SK-N-SH (cell line): ENCODE results near the gene RGS14. TPM values are rescaled to one million over a fixed set of nuclear protein-coding genes. Genes with fewer than 3 reads are reported as not detected.

Source experiments
- CTCF ChIA-PET: fragments of 300-600, 350-600 bp; formaldehyde crosslinking; extraction: SDS; loops from one replicate; lab custom pipeline; 2021; lab: Yijun Ruan, JAX
- POLR2A ChIA-PET: fragments of 350-600 bp; sonication (Branson Sonifier 250); formaldehyde crosslinking; extraction: SDS; loops from one replicate; lab custom pipeline; 2020; ENCODE audit warnings: antibody characterized with exemption, inconsistent platforms; lab: Yijun Ruan, JAX
- DNase-seq: peaks from one replicate; pipeline ENCODE4 v3.0.0; 2012
- H2AFZ ChIP-seq: fragments of 200-600 bp; sonication (generic); 2 replicates; pipeline ENCODE4 v1.8.1; 2016; ENCODE audit warnings: antibody characterized with exemption, mild to moderate bottlenecking, low read depth
- H3F3A ChIP-seq: fragments of 200-600 bp; sonication (generic); replicated peaks from 2 replicates; pipeline ENCODE3; 2016; ENCODE audit warnings: antibody characterized with exemption, mild to moderate bottlenecking; ENCODE audit not compliant: insufficient read depth
- H3K27ac ChIP-seq, 2 experiments: fragments of 200-500 bp in 1 of 2; fragments of 200-600 bp in 1 of 2; sonication (Bioruptor generic) in 1 of 2; sonication (generic), shearing (Covaris generic) in 1 of 2; 2 replicates each; pipeline versions ENCODE4 v1.5.1 to v1.6.1; 2014 to 2016; ENCODE audit warnings: low read depth in 2 of 2, inconsistent platforms in 1 of 2, low read length in 1 of 2, mild to moderate bottlenecking in 1 of 2, mixed read lengths in 1 of 2
- H3K27me3 ChIP-seq: fragments of 200-600 bp; sonication (generic), shearing (Covaris generic); 2 replicates; pipeline ENCODE4 v1.6.1; 2016; ENCODE audit warnings: mixed run types; ENCODE audit not compliant: insufficient read depth
- H3K36me3 ChIP-seq, 2 experiments: fragments of 200-500 bp in 1 of 2; fragments of 200-600 bp in 1 of 2; sonication (Bioruptor generic) in 1 of 2; sonication (generic) in 1 of 2; replicated peaks in 1 of 2; 2 replicates each; pipeline versions ENCODE3 to v1.5.1; 2014 to 2016; ENCODE audit warnings: low read length in 1 of 2, mild to moderate bottlenecking in 1 of 2; ENCODE audit not compliant: insufficient read depth in 2 of 2, control insufficient read depth in 1 of 2
- H3K4me1 ChIP-seq, 2 experiments: fragments of 200-500 bp in 1 of 2; fragments of 200-600 bp in 1 of 2; sonication (Bioruptor generic) in 1 of 2; sonication (generic), shearing (Covaris generic) in 1 of 2; 2 replicates each; pipeline versions ENCODE4 v1.5.1 to v1.6.1; 2014 to 2016; ENCODE audit warnings: low read depth in 1 of 2, low read length in 1 of 2, mixed run types in 1 of 2; ENCODE audit not compliant: insufficient read depth in 2 of 2, control insufficient read depth in 1 of 2
- H3K4me2 ChIP-seq: fragments of 200-600 bp; sonication (generic), shearing (Covaris generic); 2 replicates; pipeline ENCODE4 v1.6.1; 2017; ENCODE audit warnings: mixed run types
- H3K4me3 ChIP-seq, 2 experiments: fragments of 200-500 bp in 1 of 2; fragments of 200-600 bp in 1 of 2; sonication (Bioruptor generic) in 1 of 2; sonication (generic), shearing (Covaris generic) in 1 of 2; 2 replicates each; pipeline versions ENCODE4 v1.5.1 to v1.8.1; 2014 to 2016; ENCODE audit warnings: low read depth in 2 of 2, inconsistent platforms in 1 of 2, low read length in 1 of 2, mild to moderate bottlenecking in 1 of 2, mixed read lengths in 1 of 2, moderate library complexity in 1 of 2
- H3K79me2 ChIP-seq: fragments of 200-600 bp; sonication (generic); 2 replicates; pipeline ENCODE4 v1.8.1; 2017; ENCODE audit warnings: mild to moderate bottlenecking; ENCODE audit not compliant: insufficient read depth
- H3K9ac ChIP-seq: fragments of 200-600 bp; sonication (generic); 2 replicates; pipeline ENCODE4 v1.6.1; 2017; ENCODE audit warnings: mixed run types
- H3K9me2 ChIP-seq: fragments of 200-600 bp; sonication (generic); 2 replicates; pipeline ENCODE4 v1.6.1; 2017; ENCODE audit warnings: mixed run types
- H3K9me3 ChIP-seq: fragments of 200-600 bp; sonication (generic); 2 replicates; pipeline ENCODE4 v1.6.1; 2017; ENCODE audit warnings: mixed run types, mild to moderate bottlenecking, moderate library complexity
- H4K20me1 ChIP-seq: fragments of 200-600 bp; sonication (generic); 2 replicates; pipeline ENCODE4 v1.6.1; 2017; ENCODE audit warnings: mild to moderate bottlenecking, mixed run types; ENCODE audit not compliant: insufficient read depth
- ELF1 ChIP-seq: IDR thresholded peaks from 2 replicates; pipeline ENCODE4 v1.4.0; 2012
- EZH2phosphoT487 ChIP-seq: fragments of 200-600 bp; sonication (generic); IDR thresholded peaks from 2 replicates; pipeline ENCODE4 v1.6.1; 2017; ENCODE audit warnings: low read depth, mixed run types, mild to moderate bottlenecking, antibody characterized with exemption, moderate library complexity, borderline replicate concordance
- FOXJ3 ChIP-seq: sonication (generic); formaldehyde crosslinking; IDR thresholded peaks from 2 replicates; pipeline ENCODE4 v1.5.1; 2020; ENCODE audit warnings: mild to moderate bottlenecking, missing genetic modification reagents
- GATA2 ChIP-seq: sonication (generic); formaldehyde crosslinking; IDR thresholded peaks from 2 replicates; pipeline ENCODE4 v1.5.0; 2020; ENCODE audit warnings: mild to moderate bottlenecking, missing genetic modification reagents
- MEF2A ChIP-seq: IDR thresholded peaks from 2 replicates; pipeline ENCODE4 v1.4.0; 2012; ENCODE audit warnings: low read depth, borderline replicate concordance
- POLR2AphosphoS5 ChIP-seq: IDR thresholded peaks from 2 replicates; pipeline ENCODE4 v1.6.1; 2012; ENCODE audit warnings: low read depth, low read length
- RXRA ChIP-seq: IDR thresholded peaks from 2 replicates; pipeline ENCODE4 v1.4.0; 2012; ENCODE audit warnings: low read depth, mild to moderate bottlenecking, borderline replicate concordance
- SIN3A ChIP-seq: IDR thresholded peaks from 2 replicates; pipeline ENCODE4 v1.6.1; 2012; ENCODE audit warnings: low read depth, mild to moderate bottlenecking, low read length, moderate library complexity, borderline replicate concordance
- SMC3 ChIP-seq: IDR thresholded peaks from 2 replicates; pipeline ENCODE4 v1.6.1; 2012; ENCODE audit warnings: low read depth, low read length, improper control_type of control experiment
- TAF1 ChIP-seq: IDR thresholded peaks from 2 replicates; pipeline ENCODE4 v1.6.1; 2012; ENCODE audit warnings: low read depth, mild to moderate bottlenecking, low read length, moderate library complexity, borderline replicate concordance
- TCF12 ChIP-seq: IDR thresholded peaks from 2 replicates; pipeline ENCODE4 v1.4.0; 2012
- TEAD4 ChIP-seq: IDR thresholded peaks from 2 replicates; pipeline ENCODE4 v1.4.0; 2012; ENCODE audit warnings: mild to moderate bottlenecking, borderline replicate concordance; ENCODE audit not compliant: insufficient read depth
- YY1 ChIP-seq: IDR thresholded peaks from 2 replicates; pipeline ENCODE4 v1.4.0; 2012; ENCODE audit warnings: low read depth, mild to moderate bottlenecking
- WGBS: methylation state at CpG from one replicate; pipeline ENCODE4 v1.1.6; 2017; ENCODE audit warnings: low lambda C conversion rate; 5-methylcytosine and 5-hydroxymethylcytosine counted together
- polyA plus RNA-seq, 3 experiments: library from polyadenylated mRNA; depleted of rRNA; stranded (reverse); fragments of >200 nt; gene quantifications; 2 replicates each; pipeline ENCODE4 v1.2.3, GENCODE V29; 2012
- TF ChIP-seq, protein P1 (sequence below): IDR thresholded peaks from 2 replicates; pipeline ENCODE4 v1.4.0; 2012; ENCODE audit warnings: low read depth, borderline replicate concordance
- TF ChIP-seq, protein P2 (sequence below): IDR thresholded peaks from 2 replicates; pipeline ENCODE4; 2012
- TF ChIP-seq, protein P3 (sequence below): IDR thresholded peaks from 2 replicates; pipeline ENCODE4 v1.4.0; 2012; ENCODE audit warnings: low read depth
- TF ChIP-seq, protein P4 (sequence below): fragments of 200-600 bp; sonication (generic); IDR thresholded peaks from 2 replicates; pipeline ENCODE4 v1.6.1; 2017; ENCODE audit warnings: antibody characterized with exemption, mild to moderate bottlenecking, moderate library complexity
- TF ChIP-seq, protein P5 (sequence below): fragments of 150-350 bp; IDR thresholded peaks from 2 replicates; pipeline ENCODE4 v1.6.1; 2016; ENCODE audit warnings: mild to moderate bottlenecking, low read depth, low read length

The RGS14 gene
- polyA plus RNA-seq, 1 of the 3 experiments (the other 2 are of a cell fraction) = 26.5 TPM

DNA sequence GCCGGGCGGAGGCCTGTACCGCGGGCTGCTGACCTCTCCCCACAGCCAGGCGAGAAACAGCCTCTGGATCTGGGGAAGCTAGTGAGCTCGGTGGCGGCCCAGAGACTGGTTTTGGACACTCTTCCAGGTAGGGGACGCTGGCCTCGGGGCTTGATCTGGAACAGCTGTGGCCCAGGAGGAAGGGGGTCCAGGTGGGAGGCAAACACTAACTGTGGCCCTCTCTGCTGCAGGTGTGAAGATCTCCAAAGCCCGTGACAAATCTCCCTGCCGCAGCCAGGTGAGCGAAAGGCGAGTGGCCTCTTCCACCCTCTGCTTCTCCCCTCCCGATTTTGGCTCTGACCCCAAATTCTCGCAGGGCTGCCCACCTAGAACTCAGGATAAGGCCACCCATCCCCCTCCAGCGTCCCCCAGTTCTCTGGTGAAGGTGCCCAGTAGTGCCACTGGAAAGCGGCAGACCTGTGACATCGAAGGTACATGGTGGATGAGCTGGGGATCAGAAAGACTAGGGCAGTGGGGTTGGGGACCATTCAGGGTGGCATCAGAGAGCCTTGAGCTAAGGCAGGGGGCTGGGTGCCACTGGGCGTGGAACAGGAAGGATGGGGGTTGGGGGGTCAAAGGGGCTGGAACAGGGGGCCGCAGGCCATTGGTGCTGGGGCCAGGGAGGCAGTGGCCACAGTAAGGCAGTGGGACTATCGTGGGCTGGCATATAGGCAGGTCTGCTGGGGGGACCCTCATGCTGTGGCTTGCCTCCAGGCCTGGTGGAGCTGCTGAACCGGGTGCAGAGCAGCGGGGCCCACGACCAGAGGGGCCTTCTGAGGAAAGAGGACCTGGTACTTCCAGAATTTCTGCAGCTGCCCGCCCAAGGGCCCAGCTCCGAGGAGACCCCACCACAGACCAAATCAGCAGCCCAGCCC lies 13.7 kb downstream of the RGS14 start (continued):
- TF ChIP-seq, protein P1, sequence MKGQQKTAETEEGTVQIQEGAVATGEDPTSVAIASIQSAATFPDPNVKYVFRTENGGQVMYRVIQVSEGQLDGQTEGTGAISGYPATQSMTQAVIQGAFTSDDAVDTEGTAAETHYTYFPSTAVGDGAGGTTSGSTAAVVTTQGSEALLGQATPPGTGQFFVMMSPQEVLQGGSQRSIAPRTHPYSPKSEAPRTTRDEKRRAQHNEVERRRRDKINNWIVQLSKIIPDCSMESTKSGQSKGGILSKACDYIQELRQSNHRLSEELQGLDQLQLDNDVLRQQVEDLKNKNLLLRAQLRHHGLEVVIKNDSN = no peak
- TF ChIP-seq POLR2AphosphoS5 = no peak
- no peak for TF ChIP-seq RXRA
- no peak for TF ChIP-seq YY1

DNA sequence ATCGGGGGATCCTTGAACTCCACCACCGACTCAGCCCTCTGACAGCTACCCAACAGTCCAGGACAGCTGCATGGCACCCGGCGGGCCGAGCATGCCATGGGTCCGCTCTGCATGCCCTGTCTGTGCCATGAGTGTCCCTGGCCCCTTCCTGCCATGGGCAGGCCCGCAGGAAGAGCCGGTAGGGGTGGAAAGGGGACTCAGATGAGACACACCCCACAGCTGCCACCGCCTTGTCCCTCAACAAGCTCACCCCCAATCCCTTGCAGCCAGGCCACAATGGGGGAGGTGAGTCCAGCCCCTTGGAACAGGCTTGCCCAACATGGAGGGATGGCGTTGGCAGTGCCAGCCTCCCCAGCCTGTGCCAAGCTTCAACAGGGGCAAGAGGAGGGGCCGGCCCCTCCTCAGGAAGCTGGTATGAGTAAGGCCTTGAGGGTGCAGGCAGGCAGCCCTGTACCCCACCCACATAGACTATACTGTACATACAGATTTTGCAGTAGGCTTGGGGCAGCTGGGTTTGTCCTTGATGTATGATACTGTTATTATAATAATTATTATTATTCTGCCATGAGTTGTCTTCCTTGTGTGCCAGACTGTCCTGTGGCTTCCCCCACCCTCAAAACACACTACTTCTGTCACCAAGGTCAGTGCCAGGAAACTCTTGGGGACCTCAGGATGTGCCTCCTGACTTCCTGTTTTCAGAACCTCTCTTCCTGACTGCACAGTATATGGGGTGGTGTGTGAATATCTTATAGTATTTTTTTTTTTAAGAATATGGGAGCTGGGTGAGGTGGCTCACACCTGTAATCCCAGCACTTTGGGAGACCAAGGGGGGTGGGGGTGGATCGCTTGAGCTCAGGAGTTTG lies 14.5 kb downstream of the RGS14 start:
- Histone ChIP-seq H3F3A (peaks cover 7% of the 10 kb centered on the region), H3K27ac (no peak overlapping the region), H3K36me3 (no peaks in the 10 kb centered on the region), H4K20me1 (no peaks in the 10 kb centered on the region), H3K9ac (no peak overlapping the region), H3K79me2 (no peaks in the 10 kb centered on the region), H2AFZ (no peak overlapping the region), H3K4me2 (no peak overlapping the region; the same call in 1 of the 2 replicates), H3K9me2 (no peaks in the 10 kb centered on the region), H3K4me1 (peaks cover 0 to 23% of the 10 kb centered on the region in 2 experiments; a peak in 1 of 4 replicates), H3K27me3 (no peaks in the 10 kb centered on the region), H3K9me3 (no peaks in the 10 kb centered on the region), H3K4me3 (no peak overlapping the region)
- ChIA-PET POLR2A (interaction anchor here (1.0 kb wide), 1 partner anchor 51 kb away, joined by 3 read pairs; no protein-coding TSS in a partner anchor), CTCF (interaction anchor here (0.6 to 5.9 kb wide), 7 partner anchors 9 to 262 kb away, joined by 3 to 58 read pairs (median 25); partner anchors contain the start of gene SLC34A1)
- TF ChIP-seq, protein P2, sequence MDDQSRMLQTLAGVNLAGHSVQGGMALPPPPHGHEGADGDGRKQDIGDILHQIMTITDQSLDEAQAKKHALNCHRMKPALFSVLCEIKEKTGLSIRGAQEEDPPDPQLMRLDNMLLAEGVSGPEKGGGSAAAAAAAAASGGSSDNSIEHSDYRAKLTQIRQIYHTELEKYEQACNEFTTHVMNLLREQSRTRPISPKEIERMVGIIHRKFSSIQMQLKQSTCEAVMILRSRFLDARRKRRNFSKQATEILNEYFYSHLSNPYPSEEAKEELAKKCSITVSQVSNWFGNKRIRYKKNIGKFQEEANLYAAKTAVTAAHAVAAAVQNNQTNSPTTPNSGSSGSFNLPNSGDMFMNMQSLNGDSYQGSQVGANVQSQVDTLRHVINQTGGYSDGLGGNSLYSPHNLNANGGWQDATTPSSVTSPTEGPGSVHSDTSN = no peak
- no peak for TF ChIP-seq MEF2A
- no peak for TF ChIP-seq FOXJ3 (CRISPR knock-in tag)
- TF ChIP-seq SMC3 = no peak
- no peak for TF ChIP-seq YY1
- no peak for TF ChIP-seq EZH2phosphoT487
- TF ChIP-seq ELF1 = no peak
- no peak for TF ChIP-seq TAF1
- TF ChIP-seq SIN3A = no peak
- TF ChIP-seq GATA2 (CRISPR knock-in tag) = no peak
- TF ChIP-seq, protein P3, sequence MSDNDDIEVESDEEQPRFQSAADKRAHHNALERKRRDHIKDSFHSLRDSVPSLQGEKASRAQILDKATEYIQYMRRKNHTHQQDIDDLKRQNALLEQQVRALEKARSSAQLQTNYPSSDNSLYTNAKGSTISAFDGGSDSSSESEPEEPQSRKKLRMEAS = no peak
- TF ChIP-seq TEAD4 = no peak
- no peak for TF ChIP-seq TCF12
- TF ChIP-seq, protein P4, sequence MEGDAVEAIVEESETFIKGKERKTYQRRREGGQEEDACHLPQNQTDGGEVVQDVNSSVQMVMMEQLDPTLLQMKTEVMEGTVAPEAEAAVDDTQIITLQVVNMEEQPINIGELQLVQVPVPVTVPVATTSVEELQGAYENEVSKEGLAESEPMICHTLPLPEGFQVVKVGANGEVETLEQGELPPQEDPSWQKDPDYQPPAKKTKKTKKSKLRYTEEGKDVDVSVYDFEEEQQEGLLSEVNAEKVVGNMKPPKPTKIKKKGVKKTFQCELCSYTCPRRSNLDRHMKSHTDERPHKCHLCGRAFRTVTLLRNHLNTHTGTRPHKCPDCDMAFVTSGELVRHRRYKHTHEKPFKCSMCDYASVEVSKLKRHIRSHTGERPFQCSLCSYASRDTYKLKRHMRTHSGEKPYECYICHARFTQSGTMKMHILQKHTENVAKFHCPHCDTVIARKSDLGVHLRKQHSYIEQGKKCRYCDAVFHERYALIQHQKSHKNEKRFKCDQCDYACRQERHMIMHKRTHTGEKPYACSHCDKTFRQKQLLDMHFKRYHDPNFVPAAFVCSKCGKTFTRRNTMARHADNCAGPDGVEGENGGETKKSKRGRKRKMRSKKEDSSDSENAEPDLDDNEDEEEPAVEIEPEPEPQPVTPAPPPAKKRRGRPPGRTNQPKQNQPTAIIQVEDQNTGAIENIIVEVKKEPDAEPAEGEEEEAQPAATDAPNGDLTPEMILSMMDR = no peak
- TF ChIP-seq, protein P5, sequence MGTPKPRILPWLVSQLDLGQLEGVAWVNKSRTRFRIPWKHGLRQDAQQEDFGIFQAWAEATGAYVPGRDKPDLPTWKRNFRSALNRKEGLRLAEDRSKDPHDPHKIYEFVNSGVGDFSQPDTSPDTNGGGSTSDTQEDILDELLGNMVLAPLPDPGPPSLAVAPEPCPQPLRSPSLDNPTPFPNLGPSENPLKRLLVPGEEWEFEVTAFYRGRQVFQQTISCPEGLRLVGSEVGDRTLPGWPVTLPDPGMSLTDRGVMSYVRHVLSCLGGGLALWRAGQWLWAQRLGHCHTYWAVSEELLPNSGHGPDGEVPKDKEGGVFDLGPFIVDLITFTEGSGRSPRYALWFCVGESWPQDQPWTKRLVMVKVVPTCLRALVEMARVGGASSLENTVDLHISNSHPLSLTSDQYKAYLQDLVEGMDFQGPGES = no peak
- TF ChIP-seq, protein P1 = no peak
- 86% methylated on average over 4 of the region's 12 CpGs for WGBS
- DNase-seq = no peak
